ENCODE measurements around the gene PSMC3IP. TPM values are rescaled to one million over a fixed set of nuclear protein-coding genes. Genes with fewer than 3 reads are reported as not detected.

The PSMC3IP gene
- total RNA-seq, 1 donor from 2014 or later: 5.6 TPM

DNA sequence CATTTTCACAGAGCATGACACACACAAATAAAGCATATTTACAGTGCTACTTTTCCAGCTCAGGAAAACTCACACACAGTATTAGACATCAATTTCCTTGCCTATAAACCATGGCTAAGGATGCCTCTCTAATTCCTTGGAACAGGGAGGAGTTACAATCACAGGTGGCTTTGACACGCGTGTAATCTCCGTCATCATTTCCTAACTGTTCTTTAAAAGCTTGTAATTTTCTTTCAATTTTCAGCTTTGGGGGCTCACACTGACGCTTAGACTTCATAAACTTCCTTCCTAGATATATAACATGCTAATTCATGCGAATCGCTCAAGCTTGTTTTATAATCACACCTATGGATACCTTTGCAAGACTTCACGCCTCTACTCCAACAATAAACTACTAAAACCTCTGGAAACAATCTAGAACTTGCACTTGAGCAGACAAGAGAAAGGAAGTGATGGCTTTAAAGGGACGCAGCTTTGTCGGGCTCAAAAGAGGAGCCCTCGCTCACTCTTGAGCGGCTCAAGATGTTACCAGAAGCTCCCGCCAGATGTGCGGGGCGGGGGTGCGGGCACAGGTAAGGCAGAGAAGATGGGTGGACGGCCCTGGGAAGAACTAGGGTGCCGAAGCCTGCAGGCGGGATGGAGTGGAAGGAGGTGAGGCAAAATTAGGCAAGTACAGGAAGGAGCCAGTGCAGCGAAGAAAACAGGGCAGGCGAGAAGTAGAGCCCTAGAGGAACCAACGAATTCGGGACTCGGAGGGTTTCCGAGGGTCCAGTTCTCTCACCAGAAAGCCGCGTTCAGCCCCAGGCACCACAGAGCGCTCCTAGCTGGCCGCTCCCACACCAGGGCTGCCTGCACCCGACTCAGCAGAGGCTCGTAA lies 31.0 kb upstream of the PSMC3IP start:
- DNase-seq (ENCODE audit: extremely low spot score, unreplicated experiment): no peak
- Mint-ChIP-seq H3K36me3 (ENCODE audit: unreplicated experiment) (peaks cover 7% of the 10 kb centered on the region), H3K4me3 (ENCODE audit: unreplicated experiment) (peak overlapping the region; percentile 99), H3K27me3 (ENCODE audit: unreplicated experiment) (no peaks in the 10 kb centered on the region), H3K27ac (ENCODE audit: unreplicated experiment) (peak overlapping the region; percentile 95), H3K9me3 (ENCODE audit: unreplicated experiment) (no peaks in the 10 kb centered on the region), H3K4me1 (ENCODE audit: unreplicated experiment) (peaks cover 34% of the 10 kb centered on the region)
- no peak for TF ChIP-seq CTCF (IDR thresholded peaks at IDR 0.05)

DNA sequence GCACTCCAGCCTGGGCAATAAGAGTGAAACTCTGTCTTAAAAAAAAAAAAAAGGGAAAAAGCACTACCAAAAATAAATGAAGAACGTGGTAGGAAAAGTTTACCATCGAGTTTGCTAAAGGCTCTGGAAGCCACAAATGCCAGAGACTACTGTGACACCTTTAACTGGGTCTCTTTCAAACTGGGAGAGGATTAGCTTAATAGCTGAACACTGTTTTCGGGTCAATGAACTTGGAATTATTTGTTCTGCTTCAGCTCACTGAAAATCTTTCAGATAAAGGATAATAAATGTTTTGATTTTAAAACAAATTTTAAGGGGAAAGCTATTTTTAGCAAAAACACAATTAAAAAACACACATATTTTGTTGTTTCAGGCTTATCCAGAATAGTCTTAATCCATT lies 30.2 kb upstream of the PSMC3IP start:
- no peaks in the 10 kb centered on the region for H3K27me3 Mint-ChIP-seq (ENCODE audit: unreplicated experiment)
- H3K27ac Mint-ChIP-seq (ENCODE audit: unreplicated experiment): no peak overlapping the region
- H3K4me3 Mint-ChIP-seq (ENCODE audit: unreplicated experiment): peak overlapping the region; percentile 99
- peaks cover 6% of the 10 kb centered on the region for H3K36me3 Mint-ChIP-seq (ENCODE audit: unreplicated experiment)
- no peaks in the 10 kb centered on the region for H3K9me3 Mint-ChIP-seq (ENCODE audit: unreplicated experiment)
- no peak for TF ChIP-seq CTCF (IDR thresholded peaks at IDR 0.05)
- DNase-seq (ENCODE audit: extremely low spot score, unreplicated experiment): no peak
- peaks cover 39% of the 10 kb centered on the region for H3K4me1 Mint-ChIP-seq (ENCODE audit: unreplicated experiment)

- Mint-ChIP-seq H3K4me3 (ENCODE audit: unreplicated experiment) (no peak overlapping the region), H3K9me3 (ENCODE audit: unreplicated experiment) (no peaks in the 10 kb centered on the region), H3K36me3 (ENCODE audit: unreplicated experiment) (peaks cover 3% of the 10 kb centered on the region), H3K27me3 (ENCODE audit: unreplicated experiment) (no peaks in the 10 kb centered on the region), H3K27ac (ENCODE audit: unreplicated experiment) (no peak overlapping the region), H3K4me1 (ENCODE audit: unreplicated experiment) (peaks cover 36% of the 10 kb centered on the region)
- TF ChIP-seq CTCF (IDR thresholded peaks at IDR 0.05): no peak
- DNase-seq (ENCODE audit: extremely low spot score, unreplicated experiment): no peak
These were observed 25.8 kb upstream of the PSMC3IP start for GRCh38 chr17:42603318-42603717.

DNA sequence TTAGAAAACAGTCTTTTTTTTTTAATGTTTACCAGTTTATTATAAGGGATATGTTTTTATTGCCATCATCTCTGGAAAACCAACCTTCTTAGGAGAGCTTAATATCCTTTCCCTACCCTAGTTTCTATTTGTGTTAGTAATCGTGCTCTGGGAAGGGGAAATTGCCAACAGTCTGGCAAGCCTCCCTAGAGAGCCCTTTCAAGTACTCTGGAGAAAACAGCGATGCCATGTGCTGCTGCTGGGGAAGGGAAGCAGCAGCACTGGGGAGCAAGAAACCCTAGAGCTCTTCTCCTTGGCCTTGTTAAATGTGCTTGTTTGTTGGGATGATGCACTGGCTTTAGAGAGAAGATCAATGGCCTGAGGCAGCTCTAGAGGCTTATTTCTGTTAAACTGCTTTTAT lies 21.4 kb upstream of the PSMC3IP start:
- Mint-ChIP-seq H3K27me3 (ENCODE audit: unreplicated experiment) (no peaks in the 10 kb centered on the region), H3K4me1 (ENCODE audit: unreplicated experiment) (peaks cover 9% of the 10 kb centered on the region), H3K4me3 (ENCODE audit: unreplicated experiment) (no peak overlapping the region), H3K9me3 (ENCODE audit: unreplicated experiment) (no peaks in the 10 kb centered on the region), H3K36me3 (ENCODE audit: unreplicated experiment) (peaks cover 3% of the 10 kb centered on the region), H3K27ac (ENCODE audit: unreplicated experiment) (no peak overlapping the region)
- DNase-seq (ENCODE audit: extremely low spot score, unreplicated experiment): no peak
- no peak for TF ChIP-seq CTCF (IDR thresholded peaks at IDR 0.05)

GRCh38 chr17:42596386-42596785 lies 18.9 kb upstream of the PSMC3IP start:
- Mint-ChIP-seq H3K27me3 (ENCODE audit: unreplicated experiment) (no peaks in the 10 kb centered on the region), H3K27ac (ENCODE audit: unreplicated experiment) (no peak overlapping the region), H3K4me3 (ENCODE audit: unreplicated experiment) (no peak overlapping the region), H3K36me3 (ENCODE audit: unreplicated experiment) (peaks cover 3% of the 10 kb centered on the region), H3K9me3 (ENCODE audit: unreplicated experiment) (no peaks in the 10 kb centered on the region), H3K4me1 (ENCODE audit: unreplicated experiment) (peaks cover 3% of the 10 kb centered on the region)
- no peak for DNase-seq (ENCODE audit: extremely low spot score, unreplicated experiment)
- TF ChIP-seq CTCF (IDR thresholded peaks at IDR 0.05): no peak

Data from osteocyte (in vitro differentiated cells).